Stomach (tissue), 4 donors: ENCODE results near the gene NIFK.

Experiments
- CTCF ChIP-seq, 7 experiments: fragments of 450-650 bp in 4 of 7; fragments of 200-600 bp in 3 of 7; sonication (generic) in 3 of 7; IDR thresholded peaks; one replicate each; pipeline ENCODE4 v1.5.1; 2016 to 2019; ENCODE audit warnings: antibody characterized with exemption in 7 of 7, control low read depth in 2 of 7, mild to moderate bottlenecking in 1 of 7
- EP300 ChIP-seq: sonication (generic); formaldehyde crosslinking; IDR thresholded peaks from one replicate; pipeline ENCODE4 v1.6.1; 2017; ENCODE audit warnings: antibody characterized with exemption
- POLR2A ChIP-seq, 4 donors: fragments of 450-650 bp; IDR thresholded peaks; one replicate each; pipeline ENCODE4 v1.6.1; 2016; ENCODE audit warnings: antibody characterized with exemption in 4 of 4, control low read depth in 2 of 4, mild to moderate bottlenecking in 1 of 4, moderate library complexity in 1 of 4
- POLR2AphosphoS5 ChIP-seq, 3 donors: sonication (generic); formaldehyde crosslinking; IDR thresholded peaks; one replicate each; pipeline ENCODE4 v1.6.1; 2016; ENCODE audit warnings: antibody characterized with exemption in 3 of 3

- TF ChIP-seq POLR2A (IDR thresholded peaks at IDR 0.05): no peak
- no peak for TF ChIP-seq CTCF (IDR thresholded peaks at IDR 0.05)
- no peak for TF ChIP-seq POLR2AphosphoS5 (IDR thresholded peaks at IDR 0.05)
- TF ChIP-seq EP300: no peak
These were observed 19.1 kb downstream of the NIFK start for GRCh38 chr2:121717529-121717928.
